GM18498 (cell line): ENCODE data around the gene MAOA.
"Not testable (repeated sequence)": the region's sequence is repeated elsewhere in the genome, so short reads cannot be mapped to it uniquely, and the experiment has no call there.

ENCODE experiments used
- ATAC-seq: cut with Tn5 transposase; IDR thresholded peaks from one replicate; pipeline ENCODE4 v1.9.1; 2021; ENCODE audit warnings: mild to moderate bottlenecking, moderate library complexity; ENCODE audit not compliant: unreplicated experiment

MAOA gene

GRCh38 chrX:43656005-43656494 is at the start of gene MAOA:
Gene MAOA, plus strand, starts transcription at chrX:43656299. Its CDS starts 43 bp downstream, at chrX:43656342.
- ATAC-seq = no peak

- no peak for ATAC-seq
Observed at GRCh38 chrX:43612400-43612799, 43.7 kb upstream of the MAOA start.

- ATAC-seq = no peak
Observed at GRCh38 chrX:43615660-43616059, 40.4 kb upstream of the MAOA start.

GRCh38 chrX:43618366-43619205 is 37.5 kb upstream of the MAOA start:
- ATAC-seq = no peak

- not testable (repeated sequence) for ATAC-seq
Observed at GRCh38 chrX:43619861-43620260, 36.2 kb upstream of the MAOA start.

- no peak for ATAC-seq
Observed at GRCh38 chrX:43627147-43627546, 29.0 kb upstream of the MAOA start.

- no peak for ATAC-seq
Observed at GRCh38 chrX:43627669-43628068, 28.4 kb upstream of the MAOA start.

- ATAC-seq = no peak
Observed at GRCh38 chrX:43629229-43629628, 26.9 kb upstream of the MAOA start.

GRCh38 chrX:43631841-43632240 is 24.3 kb upstream of the MAOA start:
- ATAC-seq = no peak

GRCh38 chrX:43633081-43633480 is 23.0 kb upstream of the MAOA start:
- ATAC-seq = no peak

- ATAC-seq = no peak
Observed at GRCh38 chrX:43633757-43634156, 22.3 kb upstream of the MAOA start.

GRCh38 chrX:43640482-43640881 is 15.6 kb upstream of the MAOA start:
- ATAC-seq = no peak

GRCh38 chrX:43641691-43642090 is 14.4 kb upstream of the MAOA start:
- no peak for ATAC-seq

GRCh38 chrX:43643201-43643600 is 12.9 kb upstream of the MAOA start:
- ATAC-seq = no peak

GRCh38 chrX:43643662-43644061 is 12.4 kb upstream of the MAOA start:
- ATAC-seq = no peak

GRCh38 chrX:43644124-43644701 is 11.9 kb upstream of the MAOA start:
- ATAC-seq = no peak

GRCh38 chrX:43646800-43647199 is 9.3 kb upstream of the MAOA start:
- ATAC-seq = no peak

GRCh38 chrX:43654431-43655150 is 1.5 kb upstream of the MAOA start:
- peak; percentile 99 for ATAC-seq

GRCh38 chrX:43655151-43656004 is 721 bp upstream of the MAOA start:
- ATAC-seq = peak; percentile 19

- ATAC-seq = no peak
Observed at GRCh38 chrX:43657671-43658070, 1.6 kb downstream of the MAOA start.
